HepG2 (cell line): Measurements from ENCODE around the gene IKBIP. TPM values are rescaled to one million over a fixed set of nuclear protein-coding genes. Genes with fewer than 3 reads are reported as not detected.

Experiments
- EP300 ChIP-seq, 3 experiments: sonication (generic) in 1 of 3; formaldehyde crosslinking in 1 of 3; IDR thresholded peaks; 2 replicates each; pipeline versions ENCODE4 v1.5.1 to v1.6.1; 2011 to 2020; ENCODE audit warnings: low read depth in 2 of 3, low read length in 2 of 3, borderline replicate concordance in 1 of 3, improper control_type of control experiment in 1 of 3, mild to moderate bottlenecking in 1 of 3, missing genetic modification reagents in 1 of 3, moderate library complexity in 1 of 3
- FOXM1 ChIP-seq: sonication (generic); formaldehyde crosslinking; IDR thresholded peaks from 2 replicates; pipeline ENCODE4 v1.5.0; 2020; ENCODE audit warnings: missing genetic modification reagents
- HOXD1 ChIP-seq: sonication (generic); formaldehyde crosslinking; IDR thresholded peaks from 2 replicates; pipeline ENCODE4 v1.5.0; 2020; ENCODE audit warnings: missing genetic modification reagents
- IKZF4 ChIP-seq: sonication (generic); formaldehyde crosslinking; IDR thresholded peaks from 2 replicates; pipeline ENCODE4 v1.5.1; 2020; ENCODE audit warnings: borderline replicate concordance, mild to moderate bottlenecking, low read depth, missing genetic modification reagents; ENCODE audit errors: not compliant biosample characterization
- KDM2A ChIP-seq: sonication (generic); formaldehyde crosslinking; IDR thresholded peaks from 2 replicates; pipeline ENCODE4 v1.4.0; 2020; ENCODE audit warnings: low read depth, missing genetic modification reagents, borderline replicate concordance
- MAFG ChIP-seq: sonication (generic); formaldehyde crosslinking; IDR thresholded peaks from 2 replicates; pipeline ENCODE4 v1.5.1; 2020; ENCODE audit warnings: mild to moderate bottlenecking, missing genetic modification reagents
- MYNN ChIP-seq: sonication (generic); formaldehyde crosslinking; IDR thresholded peaks from 2 replicates; pipeline ENCODE4 v1.4.0; 2020; ENCODE audit warnings: mild to moderate bottlenecking, low read depth, missing genetic modification reagents
- PHF5A ChIP-seq: IDR thresholded peaks from one replicate; pipeline ENCODE4 v1.6.1; 2018; ENCODE audit warnings: low read depth, missing genetic modification reagents; ENCODE audit not compliant: unreplicated experiment
- POLR2G ChIP-seq: fragments of 200-400 bp; formaldehyde crosslinking; IDR thresholded peaks from 2 replicates; pipeline ENCODE4 v1.6.1; 2018; ENCODE audit warnings: mild to moderate bottlenecking, low read depth, low read length, moderate library complexity
- RORA ChIP-seq: sonication (generic); formaldehyde crosslinking; IDR thresholded peaks from 2 replicates; pipeline ENCODE4 v1.5.0; 2020; ENCODE audit warnings: mild to moderate bottlenecking, missing genetic modification reagents, moderate library complexity
- SOX13 ChIP-seq, 3 experiments: fragments of 450-650 bp in 1 of 3; sonication (generic) in 1 of 3; formaldehyde crosslinking in 1 of 3; IDR thresholded peaks in 2 of 3; conservative IDR thresholded peaks in 1 of 3; 2 replicates each; pipeline versions ENCODE4 v1.5.0 to v1.6.1; 2016 to 2020; ENCODE audit warnings: antibody characterized with exemption in 1 of 3, mild to moderate bottlenecking in 1 of 3, missing compliant biosample characterization in 1 of 3, missing genetic modification reagents in 1 of 3, moderate library complexity in 1 of 3
- SP4 ChIP-seq: sonication (generic); formaldehyde crosslinking; IDR thresholded peaks from 2 replicates; pipeline ENCODE4 v1.8.1; 2023; ENCODE audit warnings: mild to moderate bottlenecking, missing genetic modification reagents
- TAF1 ChIP-seq: sonication (generic); formaldehyde crosslinking; IDR thresholded peaks from 2 replicates; pipeline ENCODE4 v1.4.0; 2020; ENCODE audit warnings: missing genetic modification reagents
- TCF12 ChIP-seq, 2 experiments: fragments of 450-650 bp in 1 of 2; sonication (generic) in 1 of 2; formaldehyde crosslinking in 1 of 2; IDR thresholded peaks; 2 replicates each; pipeline versions ENCODE4 v1.6.1 to v1.8.0; 2017 to 2022; ENCODE audit warnings: antibody characterized with exemption in 1 of 2, mild to moderate bottlenecking in 1 of 2, missing genetic modification reagents in 1 of 2, moderate library complexity in 1 of 2
- TEAD2 ChIP-seq: sonication (generic); formaldehyde crosslinking; IDR thresholded peaks from 2 replicates; pipeline ENCODE4 v1.9.0; 2021; ENCODE audit warnings: missing genetic modification reagents
- ZNF138 ChIP-seq: sonication (generic); formaldehyde crosslinking; IDR thresholded peaks from 2 replicates; pipeline ENCODE4 v1.5.0; 2020; ENCODE audit warnings: mild to moderate bottlenecking, low read depth, missing genetic modification reagents
- ZNF430 ChIP-seq: sonication (generic); formaldehyde crosslinking; IDR thresholded peaks from 2 replicates; pipeline ENCODE4 v1.9.0; 2021; ENCODE audit warnings: mild to moderate bottlenecking, missing genetic modification reagents
- ZNF558 ChIP-seq: sonication (generic); formaldehyde crosslinking; IDR thresholded peaks from 2 replicates; pipeline ENCODE4 v1.9.0; 2022; ENCODE audit warnings: mild to moderate bottlenecking, missing genetic modification reagents, borderline replicate concordance
- ZNF563 ChIP-seq: sonication (generic); formaldehyde crosslinking; IDR thresholded peaks from 2 replicates; pipeline ENCODE4 v1.8.0; 2022; ENCODE audit warnings: mild to moderate bottlenecking, moderate library complexity, missing genetic modification reagents
- ZNF567 ChIP-seq: sonication (generic); formaldehyde crosslinking; IDR thresholded peaks from 2 replicates; pipeline ENCODE4 v1.8.1; 2023; ENCODE audit warnings: mild to moderate bottlenecking, missing genetic modification reagents, borderline replicate concordance
- ZNF747 ChIP-seq: sonication (generic); formaldehyde crosslinking; IDR thresholded peaks from 2 replicates; pipeline ENCODE4 v1.8.1; 2023; ENCODE audit warnings: missing genetic modification reagents, mild to moderate bottlenecking, borderline replicate concordance
- ZNF790 ChIP-seq: sonication (generic); formaldehyde crosslinking; IDR thresholded peaks from 2 replicates; pipeline ENCODE4 v1.8.0; 2022; ENCODE audit warnings: missing genetic modification reagents, mild to moderate bottlenecking, borderline replicate concordance
- ZNF792 ChIP-seq: IDR thresholded peaks from 2 replicates; pipeline ENCODE4 v1.6.1; 2016
- polyA plus RNA-seq, 8 experiments: library from polyadenylated mRNA; depleted of rRNA in 3 of 8; stranded (reverse) in 7 of 8; unstranded in 1 of 8; fragments of >200 nt; fragmentation: Illumina TruSeq in 4 of 8; extraction: Trizol in 4 of 8; gene quantifications; 2 replicates each; pipeline versions ENCODE4 v1.2.1 to v1.2.3, GENCODE V29; 2011 to 2016; ENCODE audit warnings: low read depth in 4 of 8, missing spikeins in 1 of 8, mixed read lengths in 1 of 8; ENCODE audit not compliant: insufficient read depth in 1 of 8
- total RNA-seq, 5 experiments: library from RNA; depleted of rRNA; stranded (reverse); fragments of >200 nt; fragmentation: Illumina TruSeq; extraction: Trizol; gene quantifications; 2 replicates each; pipeline ENCODE4 v1.2.3, GENCODE V29; 2016; ENCODE audit warnings: low read depth in 1 of 5
- TF ChIP-seq, protein P1 (sequence below): sonication (generic); formaldehyde crosslinking; IDR thresholded peaks from 2 replicates; pipeline ENCODE4 v1.8.0; 2022; ENCODE audit warnings: mild to moderate bottlenecking, missing genetic modification reagents, borderline replicate concordance
- TF ChIP-seq, protein P2 (sequence below): sonication (generic); formaldehyde crosslinking; conservative IDR thresholded peaks from 2 replicates; pipeline ENCODE4 v1.8.1; 2023; ENCODE audit warnings: missing genetic modification reagents
- TF ChIP-seq, protein P3 (sequence below): sonication (generic); formaldehyde crosslinking; IDR thresholded peaks from 2 replicates; pipeline ENCODE4 v1.5.0; 2020; ENCODE audit warnings: mild to moderate bottlenecking, low read depth, missing genetic modification reagents, borderline replicate concordance

IKBIP gene
- total and polyA plus RNA-seq, 2 of the 13 experiments (the other 11 are each of a cell fraction or from before 2014, with no cell fraction given), result 20.0 to 55.5 TPM

DNA sequence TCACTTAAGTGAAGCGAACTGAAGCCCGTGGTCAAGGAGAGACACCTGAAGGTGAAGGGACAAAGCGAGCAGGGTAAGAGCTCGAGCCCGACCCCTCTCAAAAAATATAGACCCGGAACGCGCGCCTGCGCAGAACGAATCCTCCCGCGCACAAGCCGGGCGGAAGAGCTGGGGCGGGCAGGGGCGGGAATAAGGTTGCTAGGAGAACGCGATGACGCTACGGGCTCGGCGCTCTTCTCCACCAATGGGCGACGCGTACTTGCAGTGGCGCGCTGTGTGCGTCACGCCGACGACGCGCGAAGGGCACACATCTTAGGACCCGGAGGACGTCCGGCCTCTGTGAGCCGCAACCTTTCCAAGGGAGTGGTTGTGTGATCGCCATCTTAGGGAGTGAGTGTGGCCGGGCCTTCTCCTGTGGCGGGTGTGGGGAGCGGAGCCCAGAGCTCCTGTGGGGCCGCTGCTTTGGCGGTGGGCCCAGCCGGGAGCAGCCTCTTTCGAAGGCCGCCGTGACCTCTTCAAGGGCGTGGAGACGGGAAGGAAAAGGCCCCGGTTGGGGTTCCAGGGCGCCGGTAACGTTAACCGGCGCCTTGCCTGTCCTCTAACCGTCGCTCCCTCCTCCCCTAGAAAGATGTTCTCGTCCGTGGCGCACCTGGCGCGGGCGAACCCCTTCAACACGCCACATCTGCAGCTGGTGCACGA is 51.1 kb downstream of the IKBIP start, which contains the start of gene SLC25A3 (continued):
- TF ChIP-seq POLR2G, result peak; percentile 97
- TF ChIP-seq EP300 (IDR thresholded peaks at IDR 0.05; ENCODE audit: low read depth in 2 of 2, low read length in 2 of 2), result peak; percentile 12 to 48; a peak in 1 of 4 replicates
- TF ChIP-seq EP300 (CRISPR knock-in tag; IDR thresholded peaks at IDR 0.05; ENCODE audit: borderline replicate concordance), result no peak
- TF ChIP-seq IKZF4 (CRISPR knock-in tag), result no peak
- no peak for TF ChIP-seq HOXD1 (CRISPR knock-in tag)
- peak; percentile 28; the same call in 1 of the 2 replicates for TF ChIP-seq TEAD2 (CRISPR knock-in tag)
- no peak for TF ChIP-seq FOXM1 (CRISPR knock-in tag)
- TF ChIP-seq, protein P1, sequence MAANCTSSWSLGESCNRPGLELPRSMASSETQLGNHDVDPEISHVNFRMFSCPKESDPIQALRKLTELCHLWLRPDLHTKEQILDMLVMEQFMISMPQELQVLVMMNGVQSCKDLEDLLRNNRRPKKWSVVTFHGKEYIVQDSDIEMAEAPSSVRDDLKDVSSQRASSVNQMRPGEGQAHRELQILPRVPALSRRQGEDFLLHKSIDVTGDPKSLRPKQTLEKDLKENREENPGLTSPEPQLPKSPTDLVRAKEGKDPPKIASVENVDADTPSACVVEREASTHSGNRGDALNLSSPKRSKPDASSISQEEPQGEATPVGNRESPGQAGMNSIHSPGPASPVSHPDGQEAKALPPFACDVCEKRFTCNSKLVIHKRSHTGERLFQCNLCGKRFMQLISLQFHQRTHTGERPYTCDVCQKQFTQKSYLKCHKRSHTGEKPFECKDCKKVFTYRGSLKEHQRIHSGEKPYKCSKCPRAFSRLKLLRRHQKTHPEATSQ (CRISPR knock-in tag), result peak; percentile 80; the same call in 1 of the 2 replicates
- peak; percentile 6; the same call in 1 of the 2 replicates for TF ChIP-seq ZNF430
- peak; percentile 85; the same call in 1 of the 2 replicates for TF ChIP-seq MYNN
- peak; percentile 85 for TF ChIP-seq ZNF563
- peak; percentile 47; the same call in 1 of the 2 replicates for TF ChIP-seq SOX13 (IDR thresholded peaks at IDR 0.05)
- TF ChIP-seq SOX13 (CRISPR knock-in tag; conservative IDR thresholded peaks at IDR 0.05 in 1 of 2, IDR thresholded peaks at IDR 0.05 in 1 of 2), result 0 out of 4 replicates have a peak, but pooled peaks of 1 of the 2 experiments have one; percentile 11
- TF ChIP-seq RORA, result no peak
- TF ChIP-seq MAFG, result no peak
- TF ChIP-seq ZNF138 (CRISPR knock-in tag), result no peak; the same call in 1 of the 2 replicates
- no peak for TF ChIP-seq TCF12 (IDR thresholded peaks at IDR 0.05)
- no peak for TF ChIP-seq TCF12 (CRISPR knock-in tag; IDR thresholded peaks at IDR 0.05)
- peak; percentile 96 for TF ChIP-seq TAF1 (CRISPR knock-in tag)
- TF ChIP-seq, protein P2, sequence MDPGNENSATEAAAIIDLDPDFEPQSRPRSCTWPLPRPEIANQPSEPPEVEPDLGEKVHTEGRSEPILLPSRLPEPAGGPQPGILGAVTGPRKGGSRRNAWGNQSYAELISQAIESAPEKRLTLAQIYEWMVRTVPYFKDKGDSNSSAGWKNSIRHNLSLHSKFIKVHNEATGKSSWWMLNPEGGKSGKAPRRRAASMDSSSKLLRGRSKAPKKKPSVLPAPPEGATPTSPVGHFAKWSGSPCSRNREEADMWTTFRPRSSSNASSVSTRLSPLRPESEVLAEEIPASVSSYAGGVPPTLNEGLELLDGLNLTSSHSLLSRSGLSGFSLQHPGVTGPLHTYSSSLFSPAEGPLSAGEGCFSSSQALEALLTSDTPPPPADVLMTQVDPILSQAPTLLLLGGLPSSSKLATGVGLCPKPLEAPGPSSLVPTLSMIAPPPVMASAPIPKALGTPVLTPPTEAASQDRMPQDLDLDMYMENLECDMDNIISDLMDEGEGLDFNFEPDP (CRISPR knock-in tag), result peak; percentile 97; the same call in 1 of the 2 replicates
- TF ChIP-seq, protein P3, sequence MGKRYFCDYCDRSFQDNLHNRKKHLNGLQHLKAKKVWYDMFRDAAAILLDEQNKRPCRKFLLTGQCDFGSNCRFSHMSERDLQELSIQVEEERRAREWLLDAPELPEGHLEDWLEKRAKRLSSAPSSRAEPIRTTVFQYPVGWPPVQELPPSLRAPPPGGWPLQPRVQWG (CRISPR knock-in tag), result no peak
- peak; percentile 93 for TF ChIP-seq KDM2A
- no peak for TF ChIP-seq ZNF558 (CRISPR knock-in tag)
- no peak for TF ChIP-seq ZNF567 (CRISPR knock-in tag)
- TF ChIP-seq SP4 (CRISPR knock-in tag), result peak; percentile 67
- TF ChIP-seq ZNF792 (CRISPR knock-in tag), result peak; percentile 64; the same call in 1 of the 2 replicates
- 0 out of 2 replicates have a peak, but pooled peaks have one; percentile 36 for TF ChIP-seq ZNF790 (CRISPR knock-in tag)
- TF ChIP-seq PHF5A (CRISPR knock-in tag), result no peak
- TF ChIP-seq ZNF747, result peak; percentile 76
